ENCODE results near the gene TSFM.

TSFM gene

DNA sequence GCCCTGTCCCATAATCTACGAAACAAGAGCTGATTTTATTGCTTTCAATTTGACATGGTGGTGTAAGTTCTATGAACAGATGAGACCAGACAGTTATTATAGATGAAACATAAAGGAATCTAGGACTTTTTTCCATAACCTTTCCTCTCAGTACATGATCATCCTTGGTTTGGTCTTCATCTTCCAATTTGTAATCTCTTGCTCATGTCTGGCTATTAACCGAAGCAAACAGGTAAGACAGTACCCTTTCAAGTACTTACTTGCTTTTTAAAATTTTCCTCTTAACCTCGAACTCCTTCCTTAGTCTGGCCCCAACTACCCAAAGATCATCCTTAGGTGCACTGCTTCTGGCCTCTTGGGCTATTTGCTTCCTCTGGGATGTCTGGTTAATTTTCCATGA, 36.6 kb upstream of the TSFM start:
- no peak for DNase-seq

DNA sequence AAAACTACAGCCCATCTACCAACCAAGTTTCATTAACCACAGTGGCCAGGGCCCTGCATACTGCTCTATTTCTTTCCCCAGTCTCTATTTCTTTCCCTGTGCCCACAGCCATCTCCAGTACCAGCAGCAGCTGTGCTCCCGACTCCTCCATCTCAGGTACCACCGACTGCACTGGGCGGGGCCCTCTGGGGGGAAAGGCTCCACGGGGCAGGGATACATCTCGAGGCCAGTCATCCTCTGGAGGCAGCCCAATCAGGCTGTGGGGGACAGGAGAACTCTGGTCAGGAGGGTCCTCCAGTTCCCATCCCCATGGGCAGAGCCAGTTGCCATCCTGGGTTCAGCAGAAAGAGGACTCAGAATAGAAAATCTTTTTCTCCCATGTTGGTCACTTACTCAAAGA, 33.5 kb upstream of the TSFM start:
- no peak for DNase-seq

- DNase-seq: no peak
Measured at GRCh38 chr12:57750561-57751431, 31.8 kb upstream of the TSFM start.

GRCh38 chr12:57751432-57751787, 31.2 kb upstream of the TSFM start:
- DNase-seq: no peak

DNA sequence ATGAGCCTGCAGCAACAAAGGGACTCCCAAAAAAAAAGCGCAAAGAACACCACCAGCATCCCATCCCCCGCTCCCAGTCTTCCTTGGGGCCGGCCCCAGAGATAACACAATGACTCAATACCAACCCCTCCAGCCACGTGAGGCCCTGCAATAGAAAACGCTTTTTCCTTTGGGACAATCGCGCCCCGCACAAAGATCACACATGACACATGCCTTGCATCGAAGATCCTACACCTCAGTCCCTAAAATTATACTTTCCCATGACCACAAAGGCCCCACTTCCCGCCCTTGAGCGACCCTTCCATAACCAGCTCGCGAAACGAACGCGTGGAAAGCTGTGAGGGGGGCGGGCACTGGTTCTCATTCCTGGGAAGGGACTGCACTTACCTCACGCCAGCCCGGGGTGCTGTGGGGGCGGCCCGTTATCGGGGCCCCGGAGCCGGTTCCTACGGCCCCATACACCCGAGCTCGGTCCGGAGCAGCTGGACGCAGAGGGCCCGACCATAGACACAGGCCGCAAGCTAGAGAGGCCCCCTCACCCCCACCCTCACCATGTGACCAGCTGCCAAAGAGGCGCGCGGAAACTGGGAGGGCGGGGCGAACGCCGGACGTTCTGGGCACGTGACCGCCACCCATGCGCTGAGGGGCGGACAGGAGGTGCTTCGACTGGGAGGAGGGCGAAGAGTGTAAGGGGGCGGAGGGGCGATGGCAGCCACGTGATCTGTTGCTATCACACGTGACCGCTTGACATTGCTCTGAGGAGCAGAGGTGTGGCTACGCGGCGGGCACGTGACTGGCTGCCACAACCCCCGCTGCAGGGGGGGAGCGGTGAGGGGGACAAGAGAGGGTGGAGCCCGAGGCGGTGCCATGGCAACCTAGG, 30.6 kb upstream of the TSFM start, which contains the start of gene CDK4:
TSS of gene CDK4 (minus strand) at position 523 of the 880 bp plus-strand sequence. CDS start 593 bp downstream, outside the sequence.
- peak; percentile 100 for DNase-seq

DNA sequence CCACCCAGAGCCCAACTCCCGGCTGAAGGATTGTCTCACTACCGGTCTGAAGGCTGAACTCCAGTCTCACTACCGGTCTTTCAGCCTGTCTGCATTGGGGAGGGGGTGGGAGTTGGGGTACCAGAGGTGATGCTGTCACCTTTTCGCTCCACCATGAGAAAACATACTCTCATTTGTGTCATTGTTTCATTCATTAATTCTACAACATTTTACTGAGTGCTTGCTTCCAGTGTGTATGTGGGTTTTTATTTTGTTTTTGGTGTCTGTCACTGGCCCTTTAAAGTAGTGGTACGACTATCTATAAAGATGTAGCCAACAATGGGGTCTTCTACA, 30.0 kb upstream of the TSFM start:
- DNase-seq: no peak

DNA sequence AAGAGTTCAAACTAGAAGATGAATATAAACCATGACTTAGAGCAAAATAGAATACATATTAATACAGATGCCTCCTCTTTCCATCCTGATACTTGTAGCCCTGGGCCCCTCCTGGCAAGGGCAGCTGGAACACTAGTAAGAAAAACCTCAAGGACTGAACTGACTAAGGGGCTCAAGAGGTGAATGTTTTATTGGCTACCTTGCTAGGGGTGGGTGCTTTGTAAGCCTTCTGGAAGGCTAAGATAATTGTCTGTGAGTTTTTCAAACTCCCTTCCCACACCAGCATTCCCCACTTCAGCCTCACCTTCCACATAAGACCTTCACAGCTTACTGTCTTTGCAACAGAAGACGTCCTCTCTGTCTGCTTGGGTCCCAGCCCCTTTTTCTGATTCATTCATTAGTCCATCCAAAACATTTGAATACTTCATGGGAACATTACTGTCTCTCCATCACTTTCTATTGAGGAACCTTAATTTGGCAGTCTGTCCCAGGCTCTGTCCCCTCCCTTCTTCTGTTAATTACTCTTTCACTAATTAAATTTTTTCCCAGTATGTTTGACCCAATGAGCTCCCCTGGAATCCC, 28.7 kb upstream of the TSFM start:
- DNase-seq: no peak

GRCh38 chr12:57754411-57755193, 28.0 kb upstream of the TSFM start, which contains the start of gene MARCHF9:
TSS of gene MARCHF9 (plus strand) at chr12:57755103. CDS start at chr12:57755529, 426 bp downstream.
- DNase-seq: peak; percentile 92

DNA sequence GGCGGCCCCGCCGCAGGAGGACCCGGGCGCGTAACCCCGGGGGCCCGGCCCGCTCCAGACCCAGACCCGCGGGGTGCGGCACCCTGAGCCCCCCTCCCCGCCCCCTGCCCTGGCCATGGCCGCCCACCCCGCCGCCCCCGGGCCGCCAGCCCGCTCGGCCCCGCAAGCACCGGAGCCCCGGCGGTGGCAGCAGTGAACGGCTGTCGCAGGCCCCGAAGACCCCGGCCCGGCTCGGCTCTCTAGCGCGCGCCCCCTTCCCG, 27.5 kb upstream of the TSFM start:
- no peak for DNase-seq

GRCh38 chr12:57755454-57756372, 26.9 kb upstream of the TSFM start:
- peak; percentile 16 for DNase-seq

GRCh38 chr12:57756406-57757341, 25.9 kb upstream of the TSFM start:
- peak; percentile 62 for DNase-seq

GRCh38 chr12:57757771-57758170, 24.8 kb upstream of the TSFM start:
- no peak for DNase-seq

DNA sequence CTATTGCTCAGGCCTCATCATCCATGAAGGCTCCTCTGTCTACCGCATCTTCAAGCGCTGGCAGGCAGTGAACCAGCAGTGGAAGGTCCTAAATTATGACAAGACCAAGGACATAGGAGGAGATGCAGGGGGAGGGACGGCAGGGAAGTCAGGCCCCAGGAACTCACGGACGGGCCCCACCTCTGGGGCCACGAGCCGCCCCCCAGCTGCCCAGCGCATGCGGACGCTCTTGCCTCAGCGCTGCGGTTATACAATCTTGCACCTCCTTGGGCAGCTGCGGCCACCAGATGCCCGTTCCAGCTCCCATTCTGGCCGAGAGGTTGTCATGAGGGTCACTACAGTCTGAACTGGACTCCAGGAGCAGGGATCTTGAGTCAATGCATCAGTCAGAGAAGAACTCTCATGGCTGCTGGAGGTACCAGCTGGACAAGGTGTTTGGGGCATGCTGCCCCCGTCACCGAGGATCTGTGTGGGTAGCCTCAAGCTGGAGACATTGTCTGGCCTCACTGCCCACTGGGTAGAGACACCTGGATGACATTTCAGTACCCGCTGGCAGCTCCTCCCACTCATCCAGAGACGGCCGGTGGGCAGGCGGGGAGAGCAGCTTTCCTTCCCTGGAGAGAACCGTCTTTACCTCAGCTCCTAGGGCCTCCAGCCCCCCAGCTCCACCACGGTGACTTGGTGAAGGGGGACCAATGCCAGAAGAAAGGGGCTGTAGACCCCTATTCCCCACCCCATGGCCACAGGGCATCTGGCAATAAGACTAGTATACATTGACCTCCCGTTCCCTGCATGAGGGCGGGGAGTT, 23.8 kb upstream of the TSFM start:
- no peak for DNase-seq

DNA sequence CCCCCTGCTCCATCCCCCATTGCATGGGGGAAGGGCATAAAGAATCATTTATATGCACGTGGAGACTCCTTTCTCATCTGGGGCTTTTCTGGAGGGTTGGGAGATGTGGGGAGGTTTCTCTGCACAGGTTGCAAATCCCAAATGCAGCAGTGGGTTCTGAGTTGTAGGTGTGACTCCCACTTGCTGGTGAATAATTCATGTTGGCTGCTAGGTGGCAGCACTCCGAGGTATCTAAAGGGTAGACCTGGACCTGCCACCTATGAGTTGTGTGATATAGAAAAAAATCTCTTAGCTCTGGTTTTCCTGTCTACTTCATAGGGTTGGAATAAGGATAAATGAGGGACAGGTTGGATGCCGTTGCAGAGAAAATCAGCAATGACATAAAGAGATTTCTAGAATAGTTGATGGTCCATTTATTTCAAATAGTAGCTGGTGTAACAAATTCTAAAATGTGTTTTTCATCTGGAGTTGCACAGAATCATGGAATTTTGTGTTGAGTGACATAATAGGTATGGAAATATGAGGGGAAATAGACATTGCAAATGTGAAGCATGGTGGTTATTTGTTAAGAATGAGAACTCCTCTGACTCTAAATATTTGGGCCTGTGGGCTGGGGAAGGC, 23.1 kb upstream of the TSFM start:
- peak; percentile 57 for DNase-seq

DNA sequence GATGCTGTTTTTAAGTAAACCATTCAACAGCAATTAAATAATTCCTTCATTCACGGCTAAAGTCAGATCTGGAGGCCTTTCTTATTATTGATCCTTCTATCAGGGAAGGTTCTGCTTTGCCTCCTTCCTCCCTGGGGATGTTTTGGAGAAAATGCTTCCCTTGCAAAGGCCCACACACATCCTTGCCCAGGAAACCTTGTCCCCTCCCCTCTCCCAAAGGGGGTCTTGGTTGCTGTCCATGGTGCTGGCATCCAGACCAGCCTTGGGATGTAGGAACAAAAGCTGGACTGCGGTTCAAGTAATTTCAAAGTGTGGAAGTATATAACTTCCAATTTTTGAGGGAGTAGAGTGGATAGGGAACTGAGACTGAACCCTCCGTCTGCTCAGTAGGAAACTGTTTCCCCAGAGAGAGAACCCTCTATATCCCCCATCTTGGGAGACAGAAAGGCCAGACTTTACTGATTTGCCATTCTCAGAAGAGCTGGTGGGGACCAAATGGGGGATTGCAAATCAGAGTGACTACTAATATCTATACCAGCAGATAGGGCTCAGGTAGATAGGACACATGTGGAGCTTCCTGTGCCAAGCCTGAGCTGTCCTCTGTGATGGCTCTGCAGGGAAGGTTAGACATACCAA, 22.1 kb upstream of the TSFM start:
- DNase-seq: no peak

GRCh38 chr12:57761391-57761998, 21.1 kb upstream of the TSFM start:
- DNase-seq: no peak

DNA sequence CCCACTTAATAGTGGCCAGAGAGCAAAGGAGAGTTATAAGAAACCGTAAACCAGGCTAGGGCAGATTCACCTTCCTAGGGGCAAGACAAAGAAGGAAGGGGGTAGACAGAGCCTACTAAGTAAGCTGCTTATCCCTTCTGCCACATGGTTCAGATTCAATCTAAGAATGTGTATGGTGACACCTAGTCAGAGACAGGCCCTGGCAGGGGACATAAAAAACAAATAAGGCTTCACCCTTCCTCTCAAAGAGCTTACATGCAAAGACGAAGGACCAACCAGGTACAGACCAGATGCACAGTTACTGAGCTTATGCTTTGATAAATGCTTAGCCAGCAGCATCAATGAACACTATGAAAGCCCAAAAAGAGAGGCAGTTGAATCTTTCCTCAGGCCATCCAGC, 20.1 kb upstream of the TSFM start:
- no peak for DNase-seq
